Astrocyte (in vitro differentiated cells and primary cell): ENCODE data around the gene CRIM1. TPM values are rescaled to one million over a fixed set of nuclear protein-coding genes. Genes with fewer than 3 reads are reported as not detected.

Experiments
- DNase-seq: peaks from one replicate; pipeline ENCODE4 v3.0.0-alpha.2; 2010; ENCODE audit warnings: low read depth
- FAIRE-seq: peaks from 2 replicates; lab custom pipeline; 2011; peaks lifted over from hg19 to GRCh38; lab: Jason Lieb, UNC
- H2AFZ ChIP-seq: 2 replicates; pipeline ENCODE4 v1.6.0; 2012; ENCODE audit warnings: low read depth, low read length, inconsistent platforms
- H3K27ac ChIP-seq: 2 replicates; pipeline ENCODE4 v1.5.1; 2011; ENCODE audit warnings: low read depth, low read length, inconsistent platforms
- H3K27me3 ChIP-seq: 2 replicates; pipeline ENCODE4 v1.6.0; 2011; ENCODE audit warnings: low read length, inconsistent platforms; ENCODE audit not compliant: insufficient read depth
- H3K36me3 ChIP-seq: 2 replicates; pipeline ENCODE4 v1.5.1; 2011; ENCODE audit warnings: low read length, inconsistent platforms; ENCODE audit not compliant: insufficient read depth
- H3K4me1 ChIP-seq: 2 replicates; pipeline ENCODE4 v1.5.1; 2011; ENCODE audit warnings: low read length, inconsistent platforms; ENCODE audit not compliant: insufficient read depth
- H3K4me2 ChIP-seq: 2 replicates; pipeline ENCODE4 v1.6.0; 2012; ENCODE audit warnings: low read length, inconsistent platforms
- H3K4me3 ChIP-seq: 2 replicates; pipeline ENCODE4 v1.5.1; 2011; ENCODE audit warnings: low read depth, mild to moderate bottlenecking, low read length, inconsistent platforms; ENCODE audit not compliant: insufficient read depth
- H3K79me2 ChIP-seq: 2 replicates; pipeline ENCODE4 v1.6.0; 2012; ENCODE audit warnings: mild to moderate bottlenecking, low read length, inconsistent platforms; ENCODE audit not compliant: insufficient read depth
- H3K9ac ChIP-seq: 2 replicates; pipeline ENCODE4 v1.6.0; 2012; ENCODE audit warnings: mild to moderate bottlenecking, low read length, inconsistent platforms
- H3K9me3 ChIP-seq: 2 replicates; pipeline ENCODE4 v1.5.1; 2012; ENCODE audit warnings: low read depth, mild to moderate bottlenecking, low read length, inconsistent platforms; ENCODE audit not compliant: insufficient read depth
- H4K20me1 ChIP-seq: 2 replicates; pipeline ENCODE4 v1.6.0; 2012; ENCODE audit warnings: low read length, inconsistent platforms; ENCODE audit not compliant: insufficient read depth
- H3K27ac Mint-ChIP-seq: one replicate; pipeline ENCODE4 v1.8.0; 2021; ENCODE audit warnings: mild to moderate bottlenecking, mixed read lengths; ENCODE audit not compliant: unreplicated experiment
- H3K27me3 Mint-ChIP-seq: one replicate; pipeline ENCODE4 v1.8.0; 2021; ENCODE audit warnings: low read depth, mixed read lengths; ENCODE audit not compliant: unreplicated experiment
- H3K36me3 Mint-ChIP-seq: one replicate; pipeline ENCODE4 v1.8.0; 2021; ENCODE audit warnings: low read depth, mixed read lengths; ENCODE audit not compliant: unreplicated experiment
- H3K4me1 Mint-ChIP-seq: one replicate; pipeline ENCODE4 v1.8.0; 2021; ENCODE audit warnings: low read depth, mixed read lengths; ENCODE audit not compliant: unreplicated experiment
- H3K4me3 Mint-ChIP-seq: one replicate; pipeline ENCODE4 v1.8.0; 2021; ENCODE audit warnings: mild to moderate bottlenecking, moderate library complexity, mixed read lengths; ENCODE audit not compliant: unreplicated experiment
- H3K9me3 Mint-ChIP-seq: one replicate; pipeline ENCODE4 v1.8.0; 2021; ENCODE audit warnings: mild to moderate bottlenecking, mixed read lengths; ENCODE audit not compliant: unreplicated experiment
- EZH2 ChIP-seq: IDR thresholded peaks from 2 replicates; pipeline ENCODE4 v1.6.1; 2012; ENCODE audit warnings: mild to moderate bottlenecking, low read length, inconsistent platforms; ENCODE audit not compliant: insufficient read depth
- total RNA-seq: library from RNA; stranded (reverse); gene quantifications from 2 replicates; pipeline ENCODE4 v1.2.1, GENCODE V29; 2021
- TF ChIP-seq, protein P1 (sequence below): IDR thresholded peaks from 2 replicates; pipeline ENCODE4 v1.5.1; 2011; ENCODE audit warnings: low read depth, mild to moderate bottlenecking, inconsistent platforms, low read length, moderate library complexity; ENCODE audit not compliant: insufficient read depth

Gene CRIM1
- total RNA-seq, 1 donor from 2014 or later = 180 TPM

DNA sequence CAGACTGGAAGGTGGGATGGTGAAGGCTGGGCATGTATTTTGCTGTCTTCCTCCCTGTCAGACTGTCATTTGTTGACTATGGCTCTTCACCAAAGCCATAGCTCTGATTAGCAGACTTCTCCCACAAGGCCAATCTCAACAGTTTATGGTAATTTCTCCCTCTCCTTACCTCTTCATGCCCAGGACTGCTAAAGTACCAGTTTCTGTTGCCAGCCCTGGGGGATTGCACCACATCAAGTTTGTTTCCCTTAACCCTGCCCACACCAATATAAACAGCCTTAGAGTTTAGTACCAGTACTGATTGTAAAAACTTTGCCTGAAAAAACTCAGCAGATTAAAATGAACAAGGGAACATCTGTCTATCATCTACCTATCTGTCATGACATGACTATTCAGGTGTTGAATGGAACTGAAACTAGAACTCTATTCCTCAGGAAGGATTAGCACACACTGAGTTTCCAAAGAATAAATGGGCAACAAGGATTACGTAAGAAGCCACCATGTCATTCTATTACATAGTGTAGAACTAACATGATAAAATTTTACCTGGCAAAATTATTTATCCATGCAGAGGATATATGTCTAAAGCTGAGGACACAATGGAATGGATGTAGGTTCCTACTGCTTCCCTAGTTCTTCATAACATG, 228.7 kb downstream of the CRIM1 start:
- Histone ChIP-seq H3K4me1 (no peaks in the 10 kb centered on the region), H3K79me2 (peaks cover 51% of the 10 kb centered on the region)
- no peaks in the 10 kb centered on the region for H3K4me1 Mint-ChIP-seq

DNA sequence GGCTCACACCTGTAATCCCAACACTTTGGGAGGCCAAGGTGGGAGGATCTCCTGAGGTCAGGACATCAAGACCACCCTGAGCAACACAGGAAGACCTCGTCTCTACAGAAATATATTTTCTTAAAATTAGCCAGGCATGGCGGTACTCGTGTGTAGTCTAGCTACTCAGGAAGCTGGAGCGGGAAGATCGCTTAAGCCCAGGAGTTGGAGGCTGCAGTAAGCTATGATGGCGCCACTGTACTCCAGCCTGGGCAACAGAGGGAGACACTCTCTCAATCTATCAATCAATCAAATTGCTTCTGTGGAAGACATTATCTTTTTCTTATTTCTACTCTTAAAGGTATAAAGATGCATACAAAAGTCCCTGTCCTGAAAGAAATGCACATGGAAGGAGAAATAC, 231.1 kb downstream of the CRIM1 start:
- H3K4me1 Mint-ChIP-seq = no peaks in the 10 kb centered on the region
- peaks cover 72% of the 10 kb centered on the region for H3K79me2 ChIP-seq
- no peak for FAIRE-seq
- no peak overlapping the region for H2AFZ ChIP-seq
- H3K4me3 ChIP-seq = no peak overlapping the region
- no peak overlapping the region for H3K9ac ChIP-seq
- no peak overlapping the region for H3K27ac ChIP-seq
- H3K4me1 ChIP-seq = no peaks in the 10 kb centered on the region
- H3K36me3 ChIP-seq = peaks cover 35% of the 10 kb centered on the region
- no peaks in the 10 kb centered on the region for H3K27me3 ChIP-seq
- H4K20me1 ChIP-seq = peaks cover 31% of the 10 kb centered on the region
- H3K27ac Mint-ChIP-seq = no peak overlapping the region
- no peaks in the 10 kb centered on the region for H3K9me3 Mint-ChIP-seq
- H3K27me3 Mint-ChIP-seq = no peaks in the 10 kb centered on the region
- H3K36me3 Mint-ChIP-seq = peaks cover 6% of the 10 kb centered on the region
- TF ChIP-seq, protein P1, sequence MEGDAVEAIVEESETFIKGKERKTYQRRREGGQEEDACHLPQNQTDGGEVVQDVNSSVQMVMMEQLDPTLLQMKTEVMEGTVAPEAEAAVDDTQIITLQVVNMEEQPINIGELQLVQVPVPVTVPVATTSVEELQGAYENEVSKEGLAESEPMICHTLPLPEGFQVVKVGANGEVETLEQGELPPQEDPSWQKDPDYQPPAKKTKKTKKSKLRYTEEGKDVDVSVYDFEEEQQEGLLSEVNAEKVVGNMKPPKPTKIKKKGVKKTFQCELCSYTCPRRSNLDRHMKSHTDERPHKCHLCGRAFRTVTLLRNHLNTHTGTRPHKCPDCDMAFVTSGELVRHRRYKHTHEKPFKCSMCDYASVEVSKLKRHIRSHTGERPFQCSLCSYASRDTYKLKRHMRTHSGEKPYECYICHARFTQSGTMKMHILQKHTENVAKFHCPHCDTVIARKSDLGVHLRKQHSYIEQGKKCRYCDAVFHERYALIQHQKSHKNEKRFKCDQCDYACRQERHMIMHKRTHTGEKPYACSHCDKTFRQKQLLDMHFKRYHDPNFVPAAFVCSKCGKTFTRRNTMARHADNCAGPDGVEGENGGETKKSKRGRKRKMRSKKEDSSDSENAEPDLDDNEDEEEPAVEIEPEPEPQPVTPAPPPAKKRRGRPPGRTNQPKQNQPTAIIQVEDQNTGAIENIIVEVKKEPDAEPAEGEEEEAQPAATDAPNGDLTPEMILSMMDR = no peak
- TF ChIP-seq EZH2 = no peak
- H3K4me2 ChIP-seq = no peak overlapping the region
- no peak overlapping the region for H3K4me3 Mint-ChIP-seq
- DNase-seq = no peak
- H3K9me3 ChIP-seq = no peaks in the 10 kb centered on the region

More for the DNA sequence above, 228.7 kb downstream of the CRIM1 start:
- Mint-ChIP-seq H3K9me3 (no peaks in the 10 kb centered on the region), H3K4me3 (no peak overlapping the region), H3K27ac (no peak overlapping the region), H3K36me3 (peaks cover 18% of the 10 kb centered on the region), H3K27me3 (no peaks in the 10 kb centered on the region)
- Histone ChIP-seq H3K36me3 (peaks cover 43% of the 10 kb centered on the region), H3K27ac (no peak overlapping the region), H4K20me1 (peaks cover 10% of the 10 kb centered on the region), H2AFZ (no peak overlapping the region), H3K4me2 (no peak overlapping the region), H3K27me3 (no peaks in the 10 kb centered on the region), H3K9ac (no peak overlapping the region), H3K9me3 (no peaks in the 10 kb centered on the region), H3K4me3 (no peak overlapping the region)
- TF ChIP-seq EZH2 = no peak
- TF ChIP-seq, protein P1 = no peak
- no peak for FAIRE-seq
- DNase-seq = no peak

DNA sequence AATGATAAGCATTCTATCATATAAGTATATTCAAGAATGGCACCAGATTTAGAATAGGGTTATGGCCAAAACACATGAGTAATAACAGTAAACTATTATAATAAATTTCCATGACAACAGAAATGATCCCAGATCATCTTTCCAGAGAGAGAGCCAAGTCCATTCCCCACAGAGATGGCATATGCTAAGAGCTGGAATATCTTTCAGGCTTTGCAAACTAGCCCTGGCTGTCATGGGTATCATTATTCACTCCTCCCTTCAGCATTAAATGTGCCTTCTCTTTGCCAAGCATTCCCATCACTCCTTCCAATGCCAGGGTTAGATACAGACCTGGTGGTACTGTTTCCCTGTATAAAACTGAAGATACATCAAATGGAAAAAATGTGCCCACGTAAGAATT, 231.5 kb downstream of the CRIM1 start:
- FAIRE-seq = no peak
- Mint-ChIP-seq H3K36me3 (peaks cover 6% of the 10 kb centered on the region), H3K4me1 (no peaks in the 10 kb centered on the region), H3K27me3 (no peaks in the 10 kb centered on the region), H3K27ac (no peak overlapping the region), H3K9me3 (no peaks in the 10 kb centered on the region), H3K4me3 (no peak overlapping the region)
- TF ChIP-seq EZH2 = no peak
- TF ChIP-seq, protein P1 = no peak
- Histone ChIP-seq H3K4me2 (no peak overlapping the region), H3K4me1 (no peaks in the 10 kb centered on the region), H3K9me3 (no peaks in the 10 kb centered on the region), H4K20me1 (peaks cover 35% of the 10 kb centered on the region), H3K36me3 (peaks cover 35% of the 10 kb centered on the region), H3K27me3 (no peaks in the 10 kb centered on the region), H3K9ac (no peak overlapping the region), H3K79me2 (peaks cover 77% of the 10 kb centered on the region), H3K4me3 (no peak overlapping the region), H2AFZ (no peak overlapping the region), H3K27ac (no peak overlapping the region)
- DNase-seq = no peak
